Measurements from ENCODE around the gene EHMT1.

DNA sequence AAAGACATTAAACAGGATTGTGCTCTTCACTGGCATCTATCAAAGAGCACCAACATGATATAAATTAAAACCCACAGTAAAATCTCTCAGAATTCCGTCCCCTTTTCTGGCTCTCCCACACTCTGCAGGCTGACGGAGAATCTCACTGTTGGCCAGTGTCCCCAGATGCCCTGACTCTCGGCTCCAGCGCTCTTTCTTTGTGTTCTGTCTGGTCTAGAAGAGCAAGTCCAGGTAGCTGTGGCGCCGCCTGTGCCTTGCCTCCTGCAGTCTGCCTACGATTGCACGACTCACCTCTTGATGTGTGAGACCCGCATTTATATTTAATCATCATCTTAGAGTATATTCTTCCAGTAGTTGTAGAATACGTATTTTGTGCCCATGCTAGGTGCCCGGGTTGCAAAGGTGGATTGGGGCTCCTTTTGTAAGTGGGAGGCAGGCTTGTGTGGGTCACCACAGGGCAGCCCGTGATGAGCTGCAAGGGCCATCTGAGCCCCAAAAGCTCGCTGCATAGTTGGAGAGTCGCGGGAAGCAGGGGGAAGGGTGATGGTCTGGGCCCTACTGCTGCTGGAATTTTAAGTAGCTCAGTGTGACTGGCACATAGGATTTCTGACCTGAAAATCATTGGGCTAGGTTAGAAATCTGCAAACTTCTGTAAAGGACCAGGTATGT, 55.6 kb downstream of the EHMT1 start:
- TF ChIP-seq POLR2A (conservative IDR thresholded peaks at IDR 0.05) (no peak), NCOR1 (IDR thresholded peaks at IDR 0.05) (no peak)
